Fibroblast of the aortic adventitia (primary cell): ENCODE data around the gene KCTD8. TPM values are rescaled to one million over a fixed set of nuclear protein-coding genes. Genes with fewer than 3 reads are reported as not detected.

Experiments
- DNase-seq: peaks from one replicate; pipeline ENCODE4 v3.0.0-alpha.2; 2010; ENCODE audit warnings: low read depth
- H3K4me3 ChIP-seq: 2 replicates; pipeline ENCODE4 v1.5.1; 2011; ENCODE audit warnings: low read depth, mild to moderate bottlenecking, control low read depth, low read length, moderate library complexity
- total RNA-seq: library from RNA; depleted of rRNA; stranded (reverse); fragments of >200 nt; gene quantifications from 2 replicates; pipeline ENCODE4 v1.2.3, GENCODE V29; 2012; ENCODE audit warnings: low replicate concordance
- TF ChIP-seq, protein P1 (sequence below): IDR thresholded peaks from 2 replicates; pipeline ENCODE4 v1.5.1; 2011; ENCODE audit warnings: mild to moderate bottlenecking, low read length, control low read depth, inconsistent platforms; ENCODE audit not compliant: insufficient read depth

KCTD8 gene
- total RNA-seq, 1 donor, result 3.2 TPM

DNA sequence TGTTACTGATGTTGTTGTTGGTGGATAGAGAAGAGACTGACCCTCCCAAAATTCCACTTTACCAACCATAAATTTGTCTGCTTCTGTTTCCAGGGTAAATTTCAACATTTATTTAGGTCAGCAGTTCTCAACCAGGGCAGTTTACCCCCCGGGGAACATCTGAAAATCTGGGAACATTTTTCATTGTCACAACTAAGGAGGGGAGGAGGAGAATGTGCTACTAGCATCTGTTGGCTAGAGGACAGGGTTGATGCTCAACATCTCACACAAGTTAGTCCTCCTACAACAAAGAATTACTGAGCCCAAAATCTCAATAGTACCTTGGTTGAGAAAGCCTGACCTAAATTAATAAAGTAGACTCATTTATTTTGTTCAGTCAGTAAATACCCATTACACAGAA lies 25.7 kb downstream of the KCTD8 start:
- TF ChIP-seq, protein P1, sequence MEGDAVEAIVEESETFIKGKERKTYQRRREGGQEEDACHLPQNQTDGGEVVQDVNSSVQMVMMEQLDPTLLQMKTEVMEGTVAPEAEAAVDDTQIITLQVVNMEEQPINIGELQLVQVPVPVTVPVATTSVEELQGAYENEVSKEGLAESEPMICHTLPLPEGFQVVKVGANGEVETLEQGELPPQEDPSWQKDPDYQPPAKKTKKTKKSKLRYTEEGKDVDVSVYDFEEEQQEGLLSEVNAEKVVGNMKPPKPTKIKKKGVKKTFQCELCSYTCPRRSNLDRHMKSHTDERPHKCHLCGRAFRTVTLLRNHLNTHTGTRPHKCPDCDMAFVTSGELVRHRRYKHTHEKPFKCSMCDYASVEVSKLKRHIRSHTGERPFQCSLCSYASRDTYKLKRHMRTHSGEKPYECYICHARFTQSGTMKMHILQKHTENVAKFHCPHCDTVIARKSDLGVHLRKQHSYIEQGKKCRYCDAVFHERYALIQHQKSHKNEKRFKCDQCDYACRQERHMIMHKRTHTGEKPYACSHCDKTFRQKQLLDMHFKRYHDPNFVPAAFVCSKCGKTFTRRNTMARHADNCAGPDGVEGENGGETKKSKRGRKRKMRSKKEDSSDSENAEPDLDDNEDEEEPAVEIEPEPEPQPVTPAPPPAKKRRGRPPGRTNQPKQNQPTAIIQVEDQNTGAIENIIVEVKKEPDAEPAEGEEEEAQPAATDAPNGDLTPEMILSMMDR, result no peak
- DNase-seq, result no peak
- no peak overlapping the region for H3K4me3 ChIP-seq

DNA sequence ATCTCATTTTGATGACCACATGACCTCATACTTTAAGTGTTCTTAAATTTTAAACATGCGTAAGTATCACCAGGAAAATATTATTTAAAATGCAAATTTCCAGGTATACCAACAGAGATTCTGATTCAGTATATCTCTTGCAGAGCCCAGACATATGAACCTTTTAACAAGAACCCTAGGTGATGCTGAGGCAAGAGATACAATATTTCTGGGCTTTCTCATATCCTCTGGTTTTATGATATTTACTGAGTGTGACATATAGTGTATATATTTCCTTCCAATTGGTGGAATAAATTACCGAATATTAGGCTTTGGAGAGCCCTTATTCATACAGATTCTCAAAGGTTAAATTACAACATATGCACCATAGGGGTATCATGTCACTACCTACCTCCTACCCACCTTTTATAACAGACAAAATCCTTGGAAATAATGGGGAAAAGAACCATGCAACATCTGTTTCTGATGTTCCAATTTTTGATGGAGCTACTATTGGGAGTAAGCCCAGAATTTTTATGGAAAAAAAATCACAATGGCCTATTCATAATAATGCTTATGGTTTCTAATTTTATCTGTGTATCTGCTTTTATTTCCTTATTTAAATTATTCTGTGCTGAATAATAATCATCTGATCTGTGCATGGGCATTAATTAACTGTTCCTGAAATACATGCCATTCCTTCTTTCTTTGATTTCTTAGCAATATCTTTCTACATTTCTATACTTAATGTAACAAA lies 27.1 kb downstream of the KCTD8 start:
- H3K4me3 ChIP-seq, result no peak overlapping the region
- TF ChIP-seq, protein P1, result no peak
- no peak for DNase-seq

DNA sequence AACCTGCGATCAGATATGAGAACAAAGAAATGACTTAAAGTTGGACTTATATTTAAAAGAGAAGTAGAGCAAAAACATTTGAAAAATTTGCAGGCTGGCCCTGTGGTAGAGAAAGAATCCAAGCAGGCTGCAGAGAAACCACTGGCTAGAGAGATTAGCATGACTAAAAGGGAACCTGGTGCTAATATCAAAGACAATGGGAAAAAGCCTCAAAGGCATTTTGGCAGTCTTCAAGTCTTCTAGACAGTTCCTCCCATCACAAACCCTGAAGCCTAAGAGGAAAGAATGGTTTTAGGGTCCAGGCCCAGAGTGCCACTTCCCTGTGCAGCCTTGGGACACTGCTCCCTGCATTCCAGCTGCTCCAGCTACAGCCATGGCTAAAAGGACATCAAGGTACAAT lies 33.4 kb downstream of the KCTD8 start:
- TF ChIP-seq, protein P1, result no peak
- DNase-seq, result peak; percentile 1
- no peak overlapping the region for H3K4me3 ChIP-seq

DNA sequence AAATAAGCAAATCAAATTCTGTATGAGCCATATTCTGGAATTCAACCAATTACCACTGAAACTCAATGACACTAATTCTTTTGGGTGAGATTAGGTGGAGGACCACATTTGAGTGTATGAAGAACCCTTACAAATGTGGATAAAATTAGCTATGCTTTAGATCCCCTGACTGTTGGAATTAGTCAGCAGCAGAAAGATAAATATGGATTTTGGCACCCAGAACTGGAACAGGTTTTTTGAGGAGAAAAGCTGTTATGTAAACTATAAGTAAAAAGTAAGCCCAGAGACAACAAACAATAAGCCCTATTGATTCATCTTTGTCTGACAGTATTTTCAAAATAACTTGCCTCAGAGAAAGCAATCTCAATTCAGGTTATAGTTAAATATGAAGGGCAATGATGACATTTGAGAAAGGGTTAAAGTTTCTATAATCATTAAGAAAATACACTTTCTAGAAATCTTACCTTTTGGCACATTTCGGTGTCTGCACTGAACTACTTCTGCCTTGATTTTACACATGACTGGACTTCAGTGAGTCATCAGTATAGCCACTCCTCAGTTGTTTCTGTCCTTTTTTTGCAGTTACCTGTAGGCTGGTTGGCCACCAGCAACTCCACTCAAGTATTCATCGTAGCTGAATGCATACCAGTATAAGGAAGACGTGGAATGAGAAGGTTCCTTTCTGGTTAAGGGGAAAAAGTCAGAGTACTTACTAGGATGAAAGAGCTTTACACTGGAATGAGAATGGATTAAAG lies 80.0 kb downstream of the KCTD8 start:
- no peak overlapping the region for H3K4me3 ChIP-seq
- TF ChIP-seq, protein P1, result no peak
- no peak for DNase-seq

DNA sequence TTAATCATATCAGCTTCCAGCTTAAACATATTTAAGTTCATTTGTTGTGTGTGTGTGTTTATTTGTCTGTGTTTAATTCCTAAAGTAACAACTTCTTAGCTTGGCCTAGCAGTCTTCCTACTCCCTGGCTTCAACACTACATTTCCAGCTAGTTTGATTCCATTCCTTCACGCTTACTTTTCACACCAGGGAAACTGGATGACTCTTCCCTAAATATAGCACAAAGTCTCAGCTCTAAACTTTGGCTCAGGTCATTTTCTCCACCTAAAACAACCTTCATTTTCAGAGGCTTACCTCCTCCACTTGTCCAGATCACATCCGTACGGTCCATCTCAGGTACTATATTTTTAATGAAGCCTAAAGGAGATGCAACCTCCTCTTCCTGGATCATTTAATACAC lies 94.4 kb downstream of the KCTD8 start:
- TF ChIP-seq, protein P1, result no peak
- no peak for DNase-seq

DNA sequence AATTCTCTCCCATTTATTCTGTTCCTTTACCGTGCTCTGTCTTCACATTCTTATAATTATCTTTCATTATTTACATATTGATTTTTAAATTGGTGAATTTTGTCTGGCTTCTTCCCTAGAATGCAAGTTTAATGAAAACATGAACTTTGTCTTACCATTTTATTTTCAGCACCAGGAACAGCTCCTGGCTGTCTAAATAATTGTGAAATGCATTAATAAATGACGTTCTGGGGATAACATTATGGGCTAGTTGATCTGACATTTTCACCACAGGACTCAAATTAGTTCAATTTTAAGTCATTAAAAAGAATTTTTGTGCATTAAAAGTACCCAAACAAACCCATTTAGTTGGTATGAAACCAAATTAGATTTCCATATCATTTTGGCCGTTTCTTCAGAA lies 97.5 kb downstream of the KCTD8 start:
- H3K4me3 ChIP-seq, result no peak overlapping the region
- no peak for DNase-seq
- TF ChIP-seq, protein P1, result no peak

More for the DNA sequence above, 94.4 kb downstream of the KCTD8 start:
- H3K4me3 ChIP-seq, result no peak overlapping the region
